ENCODE data around the gene FKBP2. TPM values are rescaled to one million over a fixed set of nuclear protein-coding genes. Genes with fewer than 3 reads are reported as not detected.

FKBP2 gene
- 80.7 and 81.8 TPM in 2 replicates for total RNA-seq

GRCh38 chr11:64240435-64241240 lies at the start of gene FKBP2:
Gene FKBP2, plus strand, starts transcription at chr11:64241095. Its CDS starts 1,293 bp downstream, at chr11:64242388.

GRCh38 chr11:64206457-64207255 lies 34.2 kb upstream of the FKBP2 start, which contains the start of gene FERMT3:
Gene FERMT3, plus strand, starts transcription at chr11:64206721. Its CDS starts 644 bp downstream, at chr11:64207365.

GRCh38 chr11:64225608-64226506 lies 15.0 kb upstream of the FKBP2 start, which contains the start of the genes NUDT22 and TRPT1:
Gene NUDT22, plus strand, starts transcription at chr11:64226274. Its CDS starts 379 bp downstream, at chr11:64226653.
Gene TRPT1, minus strand, starts transcription at chr11:64226186. Its CDS starts 326 bp downstream, at chr11:64225860.

DNA sequence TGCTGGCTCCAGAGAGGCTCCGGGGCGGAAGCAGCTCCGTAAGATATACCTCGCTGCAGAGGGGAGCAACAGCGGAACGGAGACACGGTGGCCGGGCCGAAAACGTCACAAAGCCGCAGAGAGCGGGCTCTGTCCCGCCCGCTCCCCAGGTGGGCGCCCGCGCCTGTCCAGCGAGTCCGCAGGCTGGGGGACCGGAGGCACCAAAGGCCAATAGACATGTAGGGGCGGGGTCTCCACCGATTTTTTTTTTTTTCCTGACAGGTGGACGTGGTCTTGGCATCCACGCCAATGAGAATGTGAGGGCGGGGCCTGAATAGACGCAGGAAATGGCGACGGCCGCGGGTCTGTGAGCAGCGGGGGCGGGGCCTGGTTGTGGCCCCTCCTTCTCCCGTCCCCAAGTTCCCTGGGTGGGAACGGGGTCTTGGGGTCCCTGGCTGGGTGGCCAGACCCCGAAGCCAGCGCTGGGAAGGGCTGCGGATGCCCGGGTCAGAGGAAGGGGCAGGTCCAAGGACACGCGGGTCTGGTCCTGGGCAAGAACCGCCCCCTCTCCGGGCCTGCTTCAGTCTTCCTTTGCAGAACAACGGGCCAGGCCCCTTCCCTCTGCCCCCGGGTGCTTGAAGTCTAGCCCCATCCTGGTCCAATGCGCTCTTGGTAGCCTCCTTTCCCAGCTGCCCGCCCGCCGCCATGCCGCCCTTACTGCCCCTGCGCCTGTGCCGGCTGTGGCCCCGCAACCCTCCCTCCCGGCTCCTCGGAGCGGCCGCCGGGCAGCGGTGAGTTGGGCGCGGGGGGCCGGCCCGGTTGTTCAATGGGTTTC lies 10.5 kb upstream of the FKBP2 start, which contains the start of gene DNAJC4:
Gene DNAJC4, plus strand, starts transcription at position 378 of the 814 bp plus-strand sequence. Its CDS starts 307 bp downstream, at position 685.

DNA sequence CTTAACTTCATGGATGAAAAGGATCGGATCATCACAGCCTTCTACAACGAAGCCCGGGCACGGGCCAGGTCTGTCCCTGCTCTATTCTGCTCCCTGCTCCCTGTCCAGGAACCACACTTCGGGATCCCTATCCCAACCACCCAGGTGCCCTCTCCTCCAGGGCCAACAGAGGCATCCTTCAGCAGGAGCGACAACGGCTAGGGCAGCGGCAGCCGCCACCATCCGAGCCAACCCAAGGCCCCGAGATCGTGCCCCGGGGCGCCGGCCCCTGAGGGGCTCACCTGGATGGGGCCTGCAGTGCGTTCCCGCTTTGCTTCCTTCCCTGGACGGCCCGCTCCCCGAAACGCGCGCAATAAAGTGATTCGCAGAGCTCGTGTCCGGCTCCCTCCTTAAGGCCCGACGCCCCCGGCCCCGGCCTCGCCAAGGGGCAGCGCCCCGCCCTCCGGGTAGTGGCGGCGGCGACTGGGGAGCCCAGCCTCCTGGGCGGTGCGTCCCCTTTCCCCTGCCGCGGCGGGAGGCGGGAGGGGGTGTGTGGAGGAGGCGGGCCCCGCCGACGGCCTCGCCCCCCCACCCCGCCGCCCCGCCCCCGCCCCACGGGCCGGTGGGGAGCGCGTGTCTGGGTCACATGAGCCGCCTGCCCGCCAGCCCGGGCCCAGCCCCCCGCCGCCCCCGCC lies 6.8 kb upstream of the FKBP2 start, which contains the start of gene VEGFB:
Gene VEGFB, plus strand, starts transcription at position 672 of the 674 bp plus-strand sequence. CDS start 250 bp downstream, outside the sequence.

GRCh38 chr11:64246871-64247728 lies 6.2 kb downstream of the FKBP2 start, which contains the start of gene PPP1R14B:
Gene PPP1R14B, minus strand, starts transcription at chr11:64246943. Its CDS starts 270 bp downstream, at chr11:64246673.

DNA sequence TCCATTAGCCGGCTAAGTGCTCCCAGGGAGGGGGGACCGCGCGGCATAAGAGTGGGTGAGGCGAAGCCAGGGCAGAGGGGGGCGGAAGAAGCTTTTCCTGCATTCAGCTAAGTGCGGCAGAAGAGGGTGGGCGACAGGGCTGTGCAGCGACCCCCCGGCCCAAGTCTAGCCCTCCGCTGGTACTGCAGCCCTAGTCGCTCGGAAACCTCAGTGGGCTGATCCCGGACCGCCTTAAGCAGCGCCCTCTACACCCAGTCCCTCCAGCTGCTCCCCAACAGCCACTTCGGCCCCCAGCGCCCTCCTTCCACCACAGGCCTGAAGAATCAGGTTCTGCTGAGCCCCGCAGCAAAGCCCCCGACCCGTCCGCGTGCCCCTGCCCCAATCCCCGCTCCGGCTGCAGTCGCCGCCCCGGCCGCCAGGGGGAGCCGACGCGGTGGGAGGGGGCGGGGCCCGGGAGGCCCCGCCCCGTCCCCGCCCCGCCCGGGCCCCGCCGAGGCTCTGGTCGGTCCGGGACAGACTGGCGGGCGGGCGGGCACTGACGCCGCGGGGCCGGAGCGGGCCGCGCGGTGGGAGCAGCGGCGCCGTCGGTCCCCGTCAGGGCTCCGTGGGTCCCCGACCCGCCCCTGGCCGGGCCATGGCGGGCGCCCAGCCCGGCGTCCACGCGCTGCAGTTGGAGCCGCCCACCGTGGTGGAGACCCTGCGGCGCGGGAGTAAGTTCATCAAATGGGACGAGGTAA lies 10.3 kb downstream of the FKBP2 start, which contains the start of gene PLCB3:
Gene PLCB3, plus strand, starts transcription at position 515 of the 737 bp plus-strand sequence. Its CDS starts 120 bp downstream, at position 635.

DNA sequence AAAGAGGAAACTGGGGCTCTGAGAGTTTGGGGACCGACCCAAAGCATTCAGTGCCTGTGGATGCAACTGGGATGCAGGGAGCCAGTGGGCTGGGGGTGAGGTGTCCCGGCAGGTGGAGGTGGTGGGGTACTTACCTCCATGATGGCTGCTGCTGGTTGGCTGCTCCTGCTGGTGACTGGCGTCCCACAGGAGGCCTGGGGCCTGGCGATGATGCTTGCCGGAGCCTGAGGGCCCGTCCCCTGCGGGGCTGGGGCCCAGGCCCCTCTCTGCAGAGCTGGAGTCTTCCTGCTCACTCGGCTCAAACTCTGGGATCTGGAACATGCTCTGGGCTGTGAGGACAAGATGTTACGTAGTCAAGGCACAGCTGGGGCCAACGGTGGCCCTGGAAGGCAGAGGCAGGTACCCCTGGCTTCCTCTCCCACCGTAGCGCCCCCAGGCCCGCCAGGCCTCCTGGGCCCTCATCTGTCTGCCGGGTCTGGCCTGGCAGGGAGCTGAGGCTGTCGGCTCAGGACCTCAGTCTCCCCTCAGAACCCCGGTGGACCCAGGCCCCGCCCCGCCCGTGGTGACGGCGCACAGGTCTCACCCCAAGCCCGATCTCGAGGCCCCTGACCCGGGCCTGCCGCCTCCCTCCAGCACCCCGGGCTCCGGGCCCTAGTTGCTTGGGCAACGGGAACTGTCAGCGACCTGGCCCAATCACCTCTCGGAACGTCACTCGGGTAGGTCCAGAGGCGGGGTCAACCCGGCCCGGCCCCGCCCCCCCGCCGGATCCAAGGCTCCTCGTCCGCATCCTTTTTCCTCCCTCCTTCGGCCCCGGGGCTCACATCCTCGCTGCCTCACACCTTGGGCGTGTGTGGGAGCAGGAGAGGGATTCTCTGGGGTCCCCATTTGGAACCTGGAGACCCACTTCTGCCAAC lies 43.4 kb downstream of the FKBP2 start, which contains the start of gene BAD:
Gene BAD, minus strand, starts transcription at position 618 of the 914 bp plus-strand sequence. Its CDS starts 297 bp downstream, at position 321.

DNA sequence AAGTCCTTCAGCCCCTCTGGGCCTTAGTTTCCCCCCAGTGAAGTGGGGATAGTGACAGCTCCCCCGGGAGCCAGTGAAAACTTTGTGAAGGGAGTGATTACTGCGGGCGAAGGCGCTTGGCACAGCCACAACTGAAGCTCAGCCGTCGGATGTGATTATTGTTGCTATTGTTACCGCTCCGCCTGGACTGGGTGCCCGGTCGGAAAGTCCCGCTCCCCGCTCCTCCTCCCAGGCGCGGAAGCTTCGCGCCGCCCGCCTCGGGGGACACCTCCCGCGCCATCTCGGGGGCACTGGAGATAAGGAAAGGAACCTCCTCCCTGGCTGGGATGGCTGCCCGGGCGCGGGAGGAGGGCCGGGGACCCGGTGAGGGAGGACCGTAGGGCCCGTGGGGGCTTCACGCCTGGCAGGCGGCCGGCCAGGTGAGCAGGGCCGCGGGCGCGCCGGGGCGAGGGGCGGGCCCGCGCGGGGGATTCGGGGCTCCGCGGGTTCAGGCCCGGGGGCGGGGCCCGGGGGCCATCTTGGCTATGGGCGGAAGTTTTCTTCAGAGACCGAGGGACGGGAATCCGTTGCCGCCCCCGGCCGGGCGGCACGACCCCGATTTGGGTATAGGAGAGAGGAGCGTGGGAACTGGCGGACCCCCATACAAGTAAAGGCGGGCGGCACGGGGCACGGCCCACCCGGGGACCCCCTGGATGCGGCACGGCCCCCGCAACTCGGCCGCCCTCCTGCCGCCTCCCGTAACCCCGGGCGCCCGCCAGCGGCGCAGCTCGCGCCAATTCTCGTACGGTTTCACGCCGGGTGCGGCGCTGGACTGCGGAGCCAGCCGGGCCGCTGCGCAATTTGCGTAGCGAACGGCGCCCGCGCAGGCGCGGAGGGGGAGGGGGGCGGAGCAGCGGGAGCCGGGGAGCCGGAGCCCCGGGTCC lies 44.3 kb downstream of the FKBP2 start, which contains the start of gene GPR137:
Gene GPR137, plus strand, starts transcription at position 887 of the 923 bp plus-strand sequence. CDS start 677 bp downstream, outside the sequence.

GRCh38 chr11:64291262-64291751 lies 50.4 kb downstream of the FKBP2 start, which contains the start of gene KCNK4:
Gene KCNK4, plus strand, starts transcription at chr11:64291302. Its CDS starts 1,717 bp downstream, at chr11:64293019.

Other genes with a start within 250 kb of the FKBP2 start
- gene FLRT1, start 205.2 kb upstream of the FKBP2 start, total RNA-seq, result 0.03 and 0.07 TPM in 2 replicates
- gene MACROD1, start 75.0 kb upstream of the FKBP2 start, total RNA-seq, result 12.6 and 19.2 TPM in 2 replicates
- gene STIP1, start 54.9 kb upstream of the FKBP2 start, total RNA-seq, result 111 and 134 TPM in 2 replicates
- 4.1 and 21.1 TPM in 2 replicates for gene FERMT3, start 34.4 kb upstream of the FKBP2 start, total RNA-seq
- 26.2 and 30.4 TPM in 2 replicates for gene TRPT1, start 14.9 kb upstream of the FKBP2 start, total RNA-seq
- gene NUDT22, start 14.8 kb upstream of the FKBP2 start, total RNA-seq, result 46.1 and 50.8 TPM in 2 replicates
- gene DNAJC4, start 10.5 kb upstream of the FKBP2 start, total RNA-seq, result 13.2 and 14.5 TPM in 2 replicates
- gene VEGFB, start 6.5 kb upstream of the FKBP2 start, total RNA-seq, result 54.3 and 83.2 TPM in 2 replicates
- gene PPP1R14B, start 5.8 kb downstream of the FKBP2 start, total RNA-seq, result 144 and 186 TPM in 2 replicates
- 39.9 and 51.0 TPM in 2 replicates for gene PLCB3, start 10.4 kb downstream of the FKBP2 start, total RNA-seq
- 52.2 and 56.6 TPM in 2 replicates for gene BAD, start 43.6 kb downstream of the FKBP2 start, total RNA-seq
- 14.8 and 15.1 TPM in 2 replicates for gene GPR137, start 44.8 kb downstream of the FKBP2 start, total RNA-seq
- gene KCNK4, start 50.2 kb downstream of the FKBP2 start, total RNA-seq, result 0.13 and 0.20 TPM in 2 replicates
- gene CATSPERZ, start 59.3 kb downstream of the FKBP2 start, total RNA-seq, result not detected in 2 replicates
- 26.0 and 31.1 TPM in 2 replicates for gene ESRRA, start 64.4 kb downstream of the FKBP2 start, total RNA-seq
- 150 and 180 TPM in 2 replicates for gene TRMT112, start 76.5 kb downstream of the FKBP2 start, total RNA-seq
- 148 and 174 TPM in 2 replicates for gene PRDX5, start 77.0 kb downstream of the FKBP2 start, total RNA-seq
- gene CCDC88B, start 99.1 kb downstream of the FKBP2 start, total RNA-seq, result 0.85 and 1.2 TPM in 2 replicates
- 37.9 and 52.5 TPM in 2 replicates for gene RPS6KA4, start 118.1 kb downstream of the FKBP2 start, total RNA-seq